H54 (cell line): Measurements from ENCODE around the gene NTM.
"Not testable (repeated sequence)": the region's sequence is repeated elsewhere in the genome, so short reads cannot be mapped to it uniquely, and the experiment has no call there.

Source experiments
- DNase-seq: peaks from one replicate; pipeline ENCODE4 v3.0.0; 2011; ENCODE audit warnings: low spot score, mixed read lengths; ENCODE audit not compliant: insufficient read length
- FAIRE-seq: peaks from 3 replicates; lab custom pipeline; 2011; peaks lifted over from hg19 to GRCh38; lab: Jason Lieb, UNC
- POLR2A ChIP-seq: IDR thresholded peaks from 2 replicates; pipeline ENCODE4 v1.6.1; 2011; ENCODE audit warnings: low read depth, mild to moderate bottlenecking, low read length

Gene NTM

GRCh38 chr11:131666617-131667016 lies 296.2 kb downstream of the NTM start:
- no peak for TF ChIP-seq POLR2A
- FAIRE-seq (no peak), DNase-seq (peak; percentile 14)

- TF ChIP-seq POLR2A, result no peak
- DNase-seq, result no peak
- FAIRE-seq, result no peak
Observed at GRCh38 chr11:131667566-131667965, 297.2 kb downstream of the NTM start.

GRCh38 chr11:131668500-131669400 lies 298.3 kb downstream of the NTM start:
- TF ChIP-seq POLR2A, result no peak
- DNase-seq, result peak; percentile 60
- no peak for FAIRE-seq

GRCh38 chr11:131669401-131669780 lies 299.0 kb downstream of the NTM start:
- no peak for DNase-seq
- TF ChIP-seq POLR2A, result no peak
- FAIRE-seq, result no peak

- no peak for DNase-seq
- no peak for TF ChIP-seq POLR2A
- FAIRE-seq, result no peak
Observed at GRCh38 chr11:131670876-131671275, 300.5 kb downstream of the NTM start.

GRCh38 chr11:131671320-131671719 lies 300.9 kb downstream of the NTM start:
- no peak for FAIRE-seq
- no peak for DNase-seq
- TF ChIP-seq POLR2A, result no peak

- no peak for FAIRE-seq
- no peak for TF ChIP-seq POLR2A
- no peak for DNase-seq
Observed at GRCh38 chr11:131671734-131672133, 301.3 kb downstream of the NTM start.

GRCh38 chr11:131672191-131672590 lies 301.8 kb downstream of the NTM start:
- TF ChIP-seq POLR2A, result no peak
- FAIRE-seq, result no peak
- no peak for DNase-seq

- no peak for TF ChIP-seq POLR2A
- FAIRE-seq, result peak; percentile 65
- peak; percentile 52 for DNase-seq
Observed at GRCh38 chr11:131674051-131674755, 303.8 kb downstream of the NTM start.

- FAIRE-seq (no peak), DNase-seq (no peak)
- no peak for TF ChIP-seq POLR2A
Observed at GRCh38 chr11:131675121-131675888, 304.9 kb downstream of the NTM start.

GRCh38 chr11:131677828-131678470 lies 307.5 kb downstream of the NTM start:
- no peak for TF ChIP-seq POLR2A
- no peak for FAIRE-seq
- no peak for DNase-seq

GRCh38 chr11:131678658-131679340 lies 308.4 kb downstream of the NTM start:
- DNase-seq, result no peak
- no peak for TF ChIP-seq POLR2A
- FAIRE-seq, result no peak

GRCh38 chr11:131680448-131680847 lies 310.0 kb downstream of the NTM start:
- FAIRE-seq, result not testable (repeated sequence)

GRCh38 chr11:131681920-131682319 lies 311.5 kb downstream of the NTM start:
- TF ChIP-seq POLR2A, result no peak
- DNase-seq (no peak), FAIRE-seq (no peak)

More at GRCh38 chr11:131680448-131680847, 310.0 kb downstream of the NTM start:
- not testable (repeated sequence) for DNase-seq
